TTC549 (cell line): ENCODE data around the gene SLIT1.

Experiments used
- FAIRE-seq: peaks from 2 replicates; lab custom pipeline; 2012; peaks lifted over from hg19 to GRCh38; lab: Jason Lieb, UNC

SLIT1 gene

DNA sequence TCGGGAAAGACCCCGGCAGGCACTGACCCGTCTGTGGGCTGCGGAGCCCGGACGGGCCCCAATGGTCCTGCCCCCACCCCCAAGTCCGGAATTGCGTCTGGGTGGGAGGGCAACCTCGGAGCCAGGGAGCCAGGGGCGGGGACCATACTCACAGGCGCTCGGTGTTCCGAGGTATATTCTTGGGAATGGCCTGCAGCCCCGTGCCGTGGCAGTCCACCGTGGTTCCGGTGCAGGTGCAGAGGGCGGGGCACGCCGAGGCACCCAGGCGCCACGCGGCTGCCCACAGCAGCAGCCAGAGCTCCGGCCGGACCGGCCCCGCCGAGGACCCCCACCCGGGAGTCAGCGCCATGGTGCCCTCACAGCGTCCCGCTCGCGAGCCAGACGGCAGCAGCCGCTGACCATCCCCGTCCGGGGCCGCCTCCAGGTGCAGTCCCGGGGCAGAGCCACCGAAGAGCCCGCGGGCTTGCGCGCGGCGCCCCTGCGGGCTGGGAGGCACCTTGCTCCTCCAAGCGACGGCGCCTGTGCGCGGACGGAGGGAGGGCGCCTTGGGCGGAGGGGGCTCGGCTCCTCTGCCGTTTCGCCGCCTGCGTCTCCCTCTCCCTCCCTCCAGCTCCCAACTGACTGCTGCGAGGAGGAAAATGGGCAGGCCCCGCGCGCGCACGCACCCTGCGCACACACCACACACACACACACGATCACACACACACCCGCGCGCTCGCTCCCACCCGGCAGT is at the start of gene SLIT1:
SLIT1 (minus strand) TSS at position 634 of the 733 bp plus-strand sequence; CDS start at position 349, 285 bp downstream.
- FAIRE-seq, result no peak

DNA sequence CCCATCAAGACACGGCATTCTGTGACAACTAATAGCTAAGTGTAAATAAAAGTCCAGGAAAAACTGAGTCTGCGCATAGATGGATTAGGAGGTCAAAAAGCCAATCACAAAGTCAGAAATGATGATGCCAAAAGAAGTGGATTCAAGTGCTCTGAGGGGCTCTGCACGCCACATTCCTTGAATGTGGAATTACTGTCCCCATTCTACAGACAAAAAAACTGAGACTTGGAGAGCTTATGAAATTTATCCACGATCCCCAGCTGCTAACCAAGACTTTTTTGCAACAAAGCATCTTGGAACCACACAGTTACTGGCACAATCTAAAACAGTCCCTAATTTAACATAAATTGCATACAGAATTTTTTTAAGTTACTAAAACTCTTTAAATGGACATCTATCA is 49.6 kb upstream of the SLIT1 start:
- no peak for FAIRE-seq

DNA sequence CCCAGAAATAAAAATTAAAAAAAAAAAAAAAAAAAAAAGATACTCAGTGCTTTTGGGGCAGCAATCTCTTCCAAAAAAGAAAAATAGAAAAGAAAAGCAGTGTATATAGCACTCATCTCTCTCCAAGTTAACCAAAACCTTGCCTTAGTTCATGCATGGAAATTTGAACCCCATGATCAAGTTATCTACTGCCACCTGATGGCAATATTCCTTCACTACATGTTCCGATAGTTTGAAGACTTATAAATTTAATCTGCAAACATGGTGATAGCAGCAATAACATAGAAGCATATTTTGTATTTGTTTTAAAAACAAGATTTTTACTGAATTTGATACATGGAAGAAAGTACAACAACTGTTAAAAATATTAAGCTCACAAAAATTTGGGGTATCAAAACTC is 48.6 kb upstream of the SLIT1 start:
- FAIRE-seq, result peak; percentile 91

GRCh38 chr10:97230146-97230545 is 44.4 kb upstream of the SLIT1 start:
- no peak for FAIRE-seq

DNA sequence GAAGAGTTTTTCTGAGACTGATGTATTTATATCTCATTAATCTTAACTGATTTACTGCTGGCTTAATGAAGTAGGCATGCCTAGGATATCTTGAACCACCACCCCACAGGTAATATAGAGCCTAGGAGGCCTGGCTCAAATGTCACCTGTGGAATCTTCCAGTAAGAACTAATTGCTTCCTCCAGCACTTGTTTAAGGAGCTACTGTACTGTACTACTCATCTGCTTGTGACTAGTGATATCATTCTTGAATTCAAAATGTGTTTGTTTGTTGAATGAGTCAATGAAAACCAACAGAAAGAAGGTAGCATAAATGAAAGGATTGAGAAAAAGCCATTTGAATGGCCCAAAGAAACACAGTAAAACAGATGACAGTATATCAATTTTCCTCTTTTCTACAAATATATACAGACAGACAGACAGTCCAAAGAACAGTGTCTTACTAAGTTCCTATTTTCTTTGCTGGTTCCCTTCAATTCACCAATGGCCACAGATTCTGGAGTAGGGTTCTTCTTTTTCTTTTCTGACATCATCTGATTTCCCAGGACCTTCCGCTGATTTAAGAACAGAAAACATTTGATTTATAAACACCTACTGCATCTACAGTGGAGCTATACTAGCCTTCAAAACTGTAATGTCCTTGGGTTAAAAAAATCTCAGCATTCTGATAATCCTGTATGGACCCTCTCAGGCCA is 43.7 kb upstream of the SLIT1 start:
- no peak for FAIRE-seq

DNA sequence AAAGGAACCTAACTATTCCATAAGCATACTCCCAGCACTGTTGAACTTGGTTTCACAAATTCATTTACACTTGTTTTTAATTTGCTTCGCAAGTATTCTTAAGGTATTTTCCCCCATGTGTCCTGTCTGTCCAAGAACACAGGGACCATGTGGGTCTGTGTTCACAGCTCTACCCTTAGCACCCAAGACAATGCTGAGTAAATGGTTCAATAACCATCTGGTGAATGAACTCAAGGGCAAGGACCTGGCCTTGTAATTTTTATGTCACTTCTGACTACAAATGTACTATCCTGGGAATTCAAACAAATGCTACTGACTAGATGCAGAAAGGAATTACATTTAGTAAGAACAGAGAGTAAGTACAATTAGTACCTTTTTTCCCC is 43.0 kb upstream of the SLIT1 start:
- FAIRE-seq, result no peak

GRCh38 chr10:97228130-97228774 is 42.5 kb upstream of the SLIT1 start:
- no peak for FAIRE-seq

- FAIRE-seq, result no peak
Measured at GRCh38 chr10:97226398-97226797, 40.6 kb upstream of the SLIT1 start.

DNA sequence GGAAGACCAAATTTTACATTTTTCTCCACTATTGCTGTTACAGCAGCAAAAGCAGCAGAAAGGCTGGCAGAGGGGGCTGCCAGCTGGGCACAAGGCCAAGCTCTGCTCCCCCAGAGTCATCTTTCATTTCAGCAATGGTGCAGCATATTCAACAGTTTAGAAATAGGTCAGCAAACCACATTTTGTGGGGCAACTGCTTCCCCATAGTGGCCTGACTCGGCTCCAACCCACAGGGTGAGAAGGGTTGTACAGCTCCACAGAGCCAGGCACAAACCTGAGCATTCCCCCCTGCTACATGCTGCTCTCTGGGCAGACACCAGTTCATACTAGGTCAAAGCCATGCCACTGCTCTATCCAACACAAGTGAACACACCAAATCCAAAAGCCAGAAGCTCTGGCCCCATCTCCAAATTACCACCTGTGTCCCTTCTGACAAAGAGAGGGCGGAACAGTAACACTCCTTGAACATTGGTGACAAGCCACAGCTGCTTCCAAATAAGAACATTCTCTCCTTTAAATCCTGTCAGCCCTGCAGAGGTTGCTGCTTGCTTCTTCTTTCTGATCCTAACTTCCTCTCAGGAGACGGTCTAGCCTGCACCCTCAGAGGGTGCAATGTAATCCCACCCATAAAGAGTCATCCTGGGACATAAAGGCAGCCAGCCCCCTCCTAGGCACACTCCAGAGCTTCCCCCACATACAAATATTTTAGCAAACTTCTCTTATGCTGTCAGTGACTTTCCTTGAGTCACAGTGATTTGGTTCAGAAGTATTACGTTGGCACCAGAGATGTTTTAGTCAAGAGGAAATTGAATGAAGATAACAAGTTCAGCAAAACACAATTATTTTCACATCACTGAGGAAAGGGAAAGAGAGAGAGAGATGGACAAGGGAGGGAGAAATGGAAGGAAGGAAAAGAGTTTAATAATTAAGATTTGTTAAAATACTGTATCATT is 39.0 kb upstream of the SLIT1 start:
- no peak for FAIRE-seq

GRCh38 chr10:97222326-97222961 is 36.7 kb upstream of the SLIT1 start:
- FAIRE-seq, result no peak

DNA sequence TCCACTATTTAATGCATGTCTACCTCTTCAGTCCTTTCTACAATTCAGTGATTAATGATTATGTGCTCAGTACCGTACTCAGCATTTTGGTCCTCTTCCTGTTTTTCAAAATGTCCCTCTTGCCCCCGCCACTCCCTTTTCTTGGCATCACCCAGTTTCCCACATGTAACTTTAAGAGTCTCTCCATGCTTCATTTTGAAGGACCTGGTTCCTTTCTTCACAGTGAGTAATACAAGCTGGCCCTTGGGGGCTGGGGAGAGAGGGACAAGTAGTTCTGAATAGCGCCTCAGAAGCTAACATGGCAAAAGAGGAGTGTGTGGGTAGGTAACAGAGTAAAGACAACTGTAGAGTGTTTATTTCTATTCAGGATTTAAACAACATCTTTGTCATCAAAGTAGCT is 34.6 kb upstream of the SLIT1 start:
- FAIRE-seq, result no peak

GRCh38 chr10:97217299-97217698 is 31.5 kb upstream of the SLIT1 start:
- no peak for FAIRE-seq

DNA sequence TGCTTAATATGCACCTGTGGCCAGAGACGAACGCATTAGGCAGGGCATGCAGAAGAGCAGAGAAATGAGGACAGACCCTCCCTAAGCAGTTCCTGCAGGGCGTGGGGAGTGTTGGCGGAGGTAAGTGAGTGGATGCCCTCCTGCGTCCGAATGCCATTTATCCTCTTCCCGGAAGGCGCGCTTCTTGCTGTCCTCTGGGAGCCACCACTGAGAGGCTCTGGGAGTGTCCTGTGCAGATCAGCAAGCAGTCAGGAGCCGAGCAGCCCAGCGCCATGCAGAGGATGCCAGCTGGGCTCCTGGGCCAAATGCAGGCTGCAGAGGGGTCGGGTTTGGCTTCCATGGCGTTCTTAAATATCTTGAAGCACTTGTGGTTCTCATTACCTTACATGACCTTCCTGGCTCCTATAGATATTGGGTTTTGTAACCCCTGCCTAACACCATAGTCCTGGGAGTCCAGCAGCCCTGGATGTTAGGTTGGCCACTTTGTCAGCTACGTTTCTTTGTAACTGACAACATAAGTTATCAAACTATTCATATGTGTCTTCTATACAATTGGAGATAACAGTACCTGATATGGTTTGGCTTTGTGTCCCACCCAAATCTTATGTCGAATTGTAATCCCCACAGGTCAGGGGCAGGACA is 30.0 kb upstream of the SLIT1 start:
- FAIRE-seq, result no peak

GRCh38 chr10:97213431-97213830 is 27.7 kb upstream of the SLIT1 start:
- no peak for FAIRE-seq

GRCh38 chr10:97211229-97211628 is 25.5 kb upstream of the SLIT1 start:
- FAIRE-seq, result no peak

GRCh38 chr10:97210543-97210960 is 24.8 kb upstream of the SLIT1 start:
- FAIRE-seq, result peak; percentile 9

- FAIRE-seq, result no peak
Measured at GRCh38 chr10:97207756-97208346, 22.1 kb upstream of the SLIT1 start.

DNA sequence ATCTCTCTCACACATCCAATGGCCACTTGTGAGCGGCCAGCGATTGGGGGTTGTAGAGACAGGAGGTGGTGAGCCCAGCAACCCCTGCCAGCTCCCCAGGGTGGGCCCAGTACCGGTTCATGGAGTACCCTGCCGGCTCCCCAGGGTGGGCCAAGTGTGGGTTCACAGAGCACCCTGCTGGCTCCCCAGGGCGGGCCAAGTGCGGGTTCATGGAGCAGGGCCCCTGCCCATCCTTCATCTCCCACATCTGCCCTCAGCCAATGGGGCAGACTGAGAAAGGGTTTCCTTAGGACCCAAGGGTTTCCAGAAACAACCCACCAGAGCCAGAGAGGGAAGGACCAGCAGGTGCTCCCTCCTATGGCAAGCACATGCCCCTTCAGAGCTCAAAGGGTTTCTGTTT is 21.4 kb upstream of the SLIT1 start:
- no peak for FAIRE-seq

DNA sequence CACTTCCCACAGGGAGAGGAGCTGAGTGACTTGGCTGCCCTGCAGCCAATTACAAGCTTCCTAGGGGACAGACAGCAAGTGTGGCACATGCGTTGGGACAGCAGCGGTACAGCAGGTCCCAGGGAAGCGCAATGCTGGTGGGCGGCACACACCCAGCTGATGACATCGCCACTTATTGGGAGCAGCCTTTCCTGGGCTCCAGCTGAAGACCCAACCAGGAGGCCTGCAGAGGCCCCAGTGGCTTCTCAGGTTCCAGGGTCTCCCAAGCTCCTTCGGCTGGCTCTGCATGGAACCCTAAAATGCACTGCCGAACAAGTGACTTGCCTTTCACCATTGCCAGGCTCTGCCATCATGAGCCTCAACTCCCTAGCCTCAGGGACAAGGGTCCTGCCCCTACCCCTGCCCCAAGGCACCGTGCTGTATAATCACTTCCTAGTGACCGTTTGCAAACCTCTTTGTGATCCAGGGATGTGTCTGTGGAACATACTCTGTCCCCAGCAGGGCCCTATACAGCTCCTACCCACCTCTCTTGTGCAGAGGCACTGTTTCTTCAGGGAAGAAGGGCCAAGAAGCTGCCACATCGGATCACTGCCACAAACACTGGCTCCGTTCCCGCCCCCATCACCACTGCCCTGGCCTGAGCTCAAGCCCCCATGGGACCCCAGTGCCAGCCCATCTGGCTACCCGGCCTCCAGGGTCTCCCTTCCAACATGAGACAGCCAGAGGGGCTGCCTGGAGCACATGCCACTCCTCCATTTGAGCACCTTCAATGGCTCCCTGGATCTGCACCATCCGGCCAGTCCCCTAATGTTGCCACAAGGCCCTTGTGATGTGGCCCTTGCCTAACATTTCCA is 19.3 kb upstream of the SLIT1 start:
- FAIRE-seq, result no peak

DNA sequence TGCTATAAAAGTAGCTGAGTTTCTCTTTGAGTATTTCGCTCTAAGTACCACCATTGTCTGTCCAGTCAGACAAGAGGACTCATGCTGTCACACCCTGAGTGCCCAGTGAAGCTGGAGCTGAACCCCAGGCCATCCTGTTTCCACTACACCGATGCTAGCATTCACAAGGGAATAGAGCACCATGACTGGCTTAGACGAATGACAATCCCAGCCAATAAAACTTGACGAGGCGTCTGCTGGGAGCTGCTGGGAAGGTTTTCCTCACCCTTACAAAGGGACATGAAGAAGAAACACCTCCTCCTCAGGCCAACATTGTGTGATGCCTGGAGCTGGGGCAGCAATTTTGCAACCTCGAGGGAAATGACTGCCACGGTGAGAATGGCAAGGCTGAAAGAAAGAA is 17.5 kb upstream of the SLIT1 start:
- FAIRE-seq, result no peak
